Trophoblast cell (in vitro differentiated cells and primary cell): ENCODE data around the gene GRB10.

Source experiments
- DNase-seq, 2 donors: peaks; one replicate each; pipeline ENCODE4 v3.0.0-alpha.2; 2016
- H2AFZ ChIP-seq: 2 replicates; pipeline ENCODE4 v1.6.1; 2013; ENCODE audit warnings: low read length, moderate library complexity, mild to moderate bottlenecking; ENCODE audit not compliant: insufficient read depth, poor library complexity
- H2AK5ac ChIP-seq: 2 replicates; pipeline ENCODE4 v1.6.1; 2013; ENCODE audit warnings: mild to moderate bottlenecking, low read length
- H2BK120ac ChIP-seq: 2 replicates; pipeline ENCODE4 v1.6.1; 2013; ENCODE audit warnings: low read length, mild to moderate bottlenecking, moderate library complexity; ENCODE audit not compliant: insufficient read depth, poor library complexity
- H2BK12ac ChIP-seq: 2 replicates; pipeline ENCODE4 v1.6.1; 2013; ENCODE audit warnings: mild to moderate bottlenecking, low read length, moderate library complexity
- H2BK5ac ChIP-seq: 2 replicates; pipeline ENCODE4 v1.6.1; 2013; ENCODE audit warnings: low read length, low read depth, moderate library complexity, mild to moderate bottlenecking; ENCODE audit not compliant: poor library complexity
- H3K14ac ChIP-seq: 2 replicates; pipeline ENCODE4 v1.6.1; 2013; ENCODE audit warnings: mild to moderate bottlenecking, low read length
- H3K18ac ChIP-seq: 2 replicates; pipeline ENCODE4 v1.6.1; 2013; ENCODE audit warnings: mild to moderate bottlenecking, low read length
- H3K23ac ChIP-seq: 2 replicates; pipeline ENCODE4 v1.6.1; 2013; ENCODE audit warnings: low read length
- H3K27ac ChIP-seq: 2 replicates; pipeline ENCODE4 v1.5.1; 2013; ENCODE audit warnings: low read depth, mild to moderate bottlenecking, inconsistent platforms, low read length, moderate library complexity
- H3K27me3 ChIP-seq: 2 replicates; pipeline ENCODE4 v1.6.1; 2013; ENCODE audit warnings: inconsistent platforms, mild to moderate bottlenecking, low read length, moderate library complexity; ENCODE audit not compliant: insufficient read depth
- H3K36me3 ChIP-seq, 2 experiments: 1 replicate in 1 of 2; 2 replicates in 1 of 2; pipeline ENCODE4 v1.6.1; 2013; ENCODE audit warnings: low read length in 2 of 2, mild to moderate bottlenecking in 2 of 2, moderate library complexity in 1 of 2; ENCODE audit not compliant: insufficient read depth in 2 of 2, control insufficient read depth in 1 of 2
- H3K4ac ChIP-seq: 2 replicates; pipeline ENCODE4 v1.6.1; 2013; ENCODE audit warnings: low read depth, mild to moderate bottlenecking, low read length, moderate library complexity
- H3K4me1 ChIP-seq, 2 experiments: 1 replicate in 1 of 2; 2 replicates in 1 of 2; pipeline ENCODE4 v1.6.1; 2013; ENCODE audit warnings: low read length in 2 of 2, mild to moderate bottlenecking in 2 of 2, moderate library complexity in 1 of 2; ENCODE audit not compliant: insufficient read depth in 2 of 2, control insufficient read depth in 1 of 2
- H3K4me2 ChIP-seq: 2 replicates; pipeline ENCODE4 v1.6.1; 2013; ENCODE audit warnings: inconsistent platforms, mild to moderate bottlenecking, low read length, moderate library complexity
- H3K4me3 ChIP-seq: 2 replicates; pipeline ENCODE4 v1.5.1; 2013; ENCODE audit warnings: mild to moderate bottlenecking, low read depth, low read length, inconsistent platforms
- H3K79me1 ChIP-seq: one replicate; pipeline ENCODE4 v1.6.1; 2013; ENCODE audit warnings: low read length
- H3K79me2 ChIP-seq: 2 replicates; pipeline ENCODE4 v1.6.1; 2013; ENCODE audit warnings: low read length, mild to moderate bottlenecking; ENCODE audit not compliant: control insufficient read depth, insufficient read depth, poor library complexity
- H3K9ac ChIP-seq: 2 replicates; pipeline ENCODE4 v1.6.1; 2013; ENCODE audit warnings: mild to moderate bottlenecking, low read length
- H3K9me3 ChIP-seq: 2 replicates; pipeline ENCODE4 v1.6.1; 2013; ENCODE audit warnings: low read depth, mild to moderate bottlenecking, control low read depth, inconsistent platforms, low read length; ENCODE audit not compliant: insufficient read depth
- H4K12ac ChIP-seq: 2 replicates; pipeline ENCODE4 v1.6.1; 2013; ENCODE audit warnings: low read depth, mild to moderate bottlenecking, low read length, moderate library complexity
- H4K8ac ChIP-seq: 2 replicates; pipeline ENCODE4 v1.6.1; 2013; ENCODE audit warnings: low read depth, mild to moderate bottlenecking, low read length, moderate library complexity
- H4K91ac ChIP-seq: one replicate; pipeline ENCODE4 v1.6.1; 2013; ENCODE audit warnings: low read depth, mild to moderate bottlenecking, low read length, moderate library complexity
- WGBS: extraction: QIAGEN DNeasy Blood & Tissue Kit; methylation state at CpG from one replicate; pipeline ENCODE4 v1.1.7; 2013; ENCODE audit warnings: missing lambda C conversion rate; ENCODE audit not compliant: insufficient read length, insufficient coverage; ENCODE audit errors: extremely low coverage; 5-methylcytosine and 5-hydroxymethylcytosine counted together

The GRB10 gene

GRCh38 chr7:50808282-50808888, 25.7 kb upstream of the GRB10 start:
- no peak overlapping the region for H4K91ac ChIP-seq

GRCh38 chr7:50807026-50807730, 24.5 kb upstream of the GRB10 start:
- no peak overlapping the region for H2BK12ac ChIP-seq
- H2AK5ac ChIP-seq = no peak overlapping the region
- no peak overlapping the region for H3K27ac ChIP-seq
- no peak overlapping the region for H2BK5ac ChIP-seq
- no peaks in the 10 kb centered on the region for H3K79me1 ChIP-seq
- H3K36me3 ChIP-seq = no peaks in the 10 kb centered on the region
- no peaks in the 10 kb centered on the region for H3K27me3 ChIP-seq
- H3K18ac ChIP-seq = no peak overlapping the region
- no peak overlapping the region for H2BK120ac ChIP-seq
- H3K9ac ChIP-seq = no peak overlapping the region
- H4K12ac ChIP-seq = no peak overlapping the region
- H3K4ac ChIP-seq = no peak overlapping the region
- H3K23ac ChIP-seq = no peak overlapping the region
- H3K4me1 ChIP-seq = peaks cover 0 to 3% of the 10 kb centered on the region in 2 experiments
- H3K79me2 ChIP-seq = no peaks in the 10 kb centered on the region
- no peak overlapping the region for H4K8ac ChIP-seq
- DNase-seq = no peak
- H2AFZ ChIP-seq = no peak overlapping the region
- no peak overlapping the region for H3K4me3 ChIP-seq
- no peaks in the 10 kb centered on the region for H3K9me3 ChIP-seq
- H4K91ac ChIP-seq = no peak overlapping the region
- no CpG with 5 or more reads among the region's 14 CpGs for WGBS
- no peak overlapping the region for H3K4me2 ChIP-seq
- H3K14ac ChIP-seq = no peak overlapping the region

More at GRCh38 chr7:50808282-50808888, 25.7 kb upstream of the GRB10 start:
- H3K4me2 ChIP-seq = no peak overlapping the region
- no peak overlapping the region for H3K18ac ChIP-seq
- no peak overlapping the region for H2AFZ ChIP-seq
- H2BK5ac ChIP-seq = no peak overlapping the region
- no peak overlapping the region for H2AK5ac ChIP-seq
- H2BK12ac ChIP-seq = no peak overlapping the region
- no peaks in the 10 kb centered on the region for H3K36me3 ChIP-seq
- no peaks in the 10 kb centered on the region for H3K27me3 ChIP-seq
- H3K4me1 ChIP-seq = peaks cover 3 to 5% of the 10 kb centered on the region in 2 experiments
- no CpG with 5 or more reads among the region's 14 CpGs for WGBS
- no peak for DNase-seq
- H3K4me3 ChIP-seq = no peak overlapping the region
- no peak overlapping the region for H3K23ac ChIP-seq
- no peak overlapping the region for H3K14ac ChIP-seq
- no peak overlapping the region for H4K12ac ChIP-seq
- H3K79me2 ChIP-seq = no peaks in the 10 kb centered on the region
- H3K79me1 ChIP-seq = no peaks in the 10 kb centered on the region
- H3K27ac ChIP-seq = no peak overlapping the region
- no peak overlapping the region for H3K9ac ChIP-seq
- H3K9me3 ChIP-seq = no peaks in the 10 kb centered on the region
- H2BK120ac ChIP-seq = no peak overlapping the region
- H4K8ac ChIP-seq = no peak overlapping the region
- H3K4ac ChIP-seq = no peak overlapping the region

DNA sequence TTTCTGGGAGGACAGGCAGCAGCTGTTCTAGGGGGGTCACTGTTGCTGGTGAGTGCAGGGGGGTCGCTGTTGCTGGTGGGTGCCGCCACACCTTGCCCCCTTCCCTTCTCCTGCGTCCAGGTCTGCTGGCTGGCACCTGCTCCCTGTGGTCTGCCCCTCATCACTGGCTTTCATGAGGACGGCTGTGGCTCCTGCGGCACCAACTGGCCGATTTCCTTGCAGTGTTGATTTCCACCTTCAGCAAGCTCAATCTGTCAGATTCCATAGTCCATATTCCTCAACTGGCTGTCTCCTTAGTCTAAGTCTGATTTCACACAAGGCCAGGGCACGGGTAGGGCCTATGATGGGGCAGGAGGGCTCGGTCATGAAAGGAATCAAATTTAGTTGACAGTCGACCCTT, 23.4 kb upstream of the GRB10 start:
- Histone ChIP-seq H3K9me3 (no peaks in the 10 kb centered on the region), H4K91ac (no peak overlapping the region), H3K36me3 (no peaks in the 10 kb centered on the region), H2AFZ (no peak overlapping the region), H3K4me1 (peaks cover 0 to 3% of the 10 kb centered on the region in 2 experiments), H3K79me2 (no peaks in the 10 kb centered on the region), H3K27ac (no peak overlapping the region), H3K27me3 (no peaks in the 10 kb centered on the region), H2BK120ac (no peak overlapping the region), H2AK5ac (no peak overlapping the region), H3K4me3 (no peak overlapping the region), H4K12ac (no peak overlapping the region), H2BK5ac (no peak overlapping the region), H4K8ac (no peak overlapping the region), H2BK12ac (no peak overlapping the region), H3K23ac (no peak overlapping the region), H3K79me1 (no peaks in the 10 kb centered on the region), H3K4ac (no peak overlapping the region), H3K14ac (no peak overlapping the region), H3K18ac (no peak overlapping the region), H3K4me2 (no peak overlapping the region), H3K9ac (no peak overlapping the region)
- no CpG with 5 or more reads among the region's 9 CpGs for WGBS
- no peak for DNase-seq

DNA sequence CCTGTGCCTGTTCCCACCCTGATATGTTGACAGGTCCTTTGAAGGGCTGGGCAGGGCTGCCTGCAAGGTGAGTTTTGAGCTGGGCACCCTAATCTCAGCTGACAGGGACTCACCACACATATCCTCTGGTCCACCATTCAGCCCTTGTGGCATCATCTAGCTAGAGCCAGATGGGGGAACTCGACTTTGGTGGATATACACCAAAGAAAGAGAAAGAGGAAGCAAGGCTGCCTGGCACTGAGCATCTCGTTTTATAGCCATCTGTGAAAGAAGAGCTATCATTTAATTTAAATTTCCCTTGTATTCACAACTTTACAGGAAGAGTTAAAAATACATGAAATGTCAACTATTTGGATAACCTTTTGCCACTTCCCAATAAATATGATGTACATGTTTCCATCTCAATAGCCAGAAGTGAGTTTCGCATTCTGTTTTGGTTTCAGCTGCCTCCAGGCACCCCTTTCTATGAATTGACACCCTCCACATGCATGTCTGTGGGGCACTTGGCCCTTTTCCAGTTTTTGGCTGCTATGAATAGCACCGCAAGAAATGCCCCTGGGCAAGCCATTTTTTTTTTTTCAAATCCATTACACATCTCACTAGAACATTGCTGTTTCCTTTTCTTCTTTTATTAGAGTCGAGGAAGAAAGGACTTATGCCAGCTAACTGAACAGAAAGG, 22.9 kb upstream of the GRB10 start:
- no CpG with 5 or more reads among the region's 5 CpGs for WGBS

More for the DNA sequence above, 22.9 kb upstream of the GRB10 start:
- H3K4me2 ChIP-seq = no peak overlapping the region
- no peak overlapping the region for H3K23ac ChIP-seq
- no peaks in the 10 kb centered on the region for H3K27me3 ChIP-seq
- no peak overlapping the region for H3K4me3 ChIP-seq
- H2BK12ac ChIP-seq = no peak overlapping the region
- H3K14ac ChIP-seq = no peak overlapping the region
- H3K27ac ChIP-seq = no peak overlapping the region
- H4K91ac ChIP-seq = no peak overlapping the region
- H3K79me2 ChIP-seq = no peaks in the 10 kb centered on the region
- no peak overlapping the region for H4K8ac ChIP-seq
- no peaks in the 10 kb centered on the region for H3K36me3 ChIP-seq
- DNase-seq = no peak
- no peak overlapping the region for H2BK120ac ChIP-seq
- H3K9me3 ChIP-seq = no peaks in the 10 kb centered on the region
- H3K9ac ChIP-seq = no peak overlapping the region
- H3K79me1 ChIP-seq = no peaks in the 10 kb centered on the region
- no peak overlapping the region for H2AK5ac ChIP-seq
- peaks cover 0 to 3% of the 10 kb centered on the region in 2 experiments for H3K4me1 ChIP-seq
- no peak overlapping the region for H3K4ac ChIP-seq
- H4K12ac ChIP-seq = no peak overlapping the region
- no peak overlapping the region for H2BK5ac ChIP-seq
- H3K18ac ChIP-seq = no peak overlapping the region
- H2AFZ ChIP-seq = no peak overlapping the region
